Endodermal cell (in vitro differentiated cells): Measurements from ENCODE around the gene CTNNAL1. TPM values are rescaled to one million over a fixed set of nuclear protein-coding genes. Genes with fewer than 3 reads are reported as not detected.
A peak's percentile ranks its signal among the peaks of the same experiment; 100 is the strongest.

Source experiments
- DNase-seq: peaks from one replicate; pipeline ENCODE4 v3.0.0-alpha.2; 2017
- H3K27ac ChIP-seq: 2 replicates; pipeline ENCODE4 v1.5.1; 2013; ENCODE audit warnings: mild to moderate bottlenecking, low read depth, low read length, moderate library complexity
- H3K27me3 ChIP-seq: 2 replicates; pipeline ENCODE4 v1.6.1; 2013; ENCODE audit warnings: mild to moderate bottlenecking, low read length, moderate library complexity; ENCODE audit not compliant: insufficient read depth, control insufficient read depth, poor library complexity, severe bottlenecking
- H3K36me3 ChIP-seq: 2 replicates; pipeline ENCODE4 v1.7.0; 2013; ENCODE audit warnings: mild to moderate bottlenecking, low read length, moderate library complexity; ENCODE audit not compliant: control insufficient read depth, insufficient read depth
- H3K4me1 ChIP-seq: one replicate; pipeline ENCODE4 v1.7.0; 2013; ENCODE audit warnings: low read length; ENCODE audit not compliant: control insufficient read depth, insufficient read depth
- H3K4me3 ChIP-seq: 2 replicates; pipeline ENCODE4 v1.5.1; 2013; ENCODE audit warnings: mild to moderate bottlenecking, low read length, moderate library complexity
- H3K9ac ChIP-seq: 2 replicates; pipeline ENCODE4 v1.6.1; 2013; ENCODE audit warnings: mild to moderate bottlenecking, low read length, moderate library complexity; ENCODE audit not compliant: poor library complexity, severe bottlenecking; ENCODE audit errors: extremely low read depth
- H3K9me3 ChIP-seq: 2 replicates; pipeline ENCODE4 v1.6.1; 2013; ENCODE audit warnings: mild to moderate bottlenecking, low read length, moderate library complexity; ENCODE audit not compliant: control insufficient read depth
- H3K27ac Mint-ChIP-seq: 2 replicates; pipeline ENCODE4 v1.8.0; 2020; ENCODE audit warnings: mixed read lengths
- H3K27me3 Mint-ChIP-seq: 2 replicates; pipeline ENCODE4 v1.8.0; 2021; ENCODE audit warnings: mild to moderate bottlenecking, mixed read lengths; ENCODE audit not compliant: insufficient read depth
- H3K36me3 Mint-ChIP-seq: 2 replicates; pipeline ENCODE4 v1.8.0; 2020; ENCODE audit warnings: low read depth, mixed read lengths
- H3K4me1 Mint-ChIP-seq: 2 replicates; pipeline ENCODE4 v1.8.0; 2020; ENCODE audit warnings: mixed read lengths
- H3K4me3 Mint-ChIP-seq: 2 replicates; pipeline ENCODE4 v1.8.0; 2020; ENCODE audit warnings: mild to moderate bottlenecking, moderate library complexity, mixed read lengths
- H3K9me3 Mint-ChIP-seq: 2 replicates; pipeline ENCODE4 v1.8.0; 2020; ENCODE audit warnings: mild to moderate bottlenecking, mixed read lengths
- WGBS, 2 experiments: methylation state at CpG; one replicate each; pipeline versions ENCODE4 v1.1.5 to v1.1.7; 2013; ENCODE audit warnings: missing lambda C conversion rate in 2 of 2, mixed read lengths in 1 of 2; ENCODE audit not compliant: insufficient coverage in 1 of 2, insufficient read length in 1 of 2; 5-methylcytosine and 5-hydroxymethylcytosine counted together
- total RNA-seq, 2 donors: library from RNA; stranded (reverse); fragmentation: NEBNext Ultra II Directional in 1 of 2; extraction: Animal tissue kit (Norgen Biotek cat#: 25700) in 1 of 2; gene quantifications; 2 replicates in 1 of 2; 3 replicates in 1 of 2; pipeline ENCODE4 v1.2.1, GENCODE V29; 2021
- TF ChIP-seq, protein P1 (sequence below): fragments of 200-600 bp; sonication (generic); conservative IDR thresholded peaks from 2 replicates; pipeline ENCODE4 v1.5.0; 2021; ENCODE audit warnings: antibody characterized with exemption, mild to moderate bottlenecking

CTNNAL1 gene
- total RNA-seq, 2 donors from 2014 or later = 80.1 to 82.1 TPM

DNA sequence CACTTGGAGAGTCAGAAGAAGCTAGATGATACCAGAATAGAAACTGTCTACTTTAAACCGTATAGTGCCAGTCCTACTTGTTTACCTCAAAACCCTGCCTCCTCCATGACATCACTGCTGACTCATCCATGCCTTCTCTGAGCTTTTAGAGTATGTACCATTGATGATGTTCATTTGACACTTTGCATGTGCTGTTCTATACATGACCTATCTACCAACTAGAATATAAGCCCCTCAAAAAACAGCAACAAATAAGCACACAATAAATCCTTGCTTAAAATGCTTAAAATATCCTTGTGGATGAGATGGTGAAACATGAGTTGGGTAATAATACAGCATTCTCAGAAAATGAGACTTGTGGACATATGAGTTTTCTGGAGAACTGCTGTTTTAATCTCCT lies 2.6 kb downstream of the CTNNAL1 start:
- Histone ChIP-seq H3K36me3 (peaks cover 7% of the 10 kb centered on the region), H3K9me3 (no peaks in the 10 kb centered on the region), H3K27me3 (no peaks in the 10 kb centered on the region), H3K27ac (no peak overlapping the region), H3K4me3 (peak overlapping the region; percentile 89), H3K9ac (no peak overlapping the region), H3K4me1 (peaks cover 3% of the 10 kb centered on the region)
- Mint-ChIP-seq H3K27me3 (no peaks in the 10 kb centered on the region), H3K9me3 (no peaks in the 10 kb centered on the region), H3K4me1 (peaks cover 30% of the 10 kb centered on the region), H3K27ac (no peak overlapping the region), H3K36me3 (peaks cover 20% of the 10 kb centered on the region), H3K4me3 (peak overlapping the region; percentile 91)
- 71 to 93% methylated on average over 1 of the region's 1 CpG for WGBS, 2 experiments
- no peak for DNase-seq
- TF ChIP-seq, protein P1, sequence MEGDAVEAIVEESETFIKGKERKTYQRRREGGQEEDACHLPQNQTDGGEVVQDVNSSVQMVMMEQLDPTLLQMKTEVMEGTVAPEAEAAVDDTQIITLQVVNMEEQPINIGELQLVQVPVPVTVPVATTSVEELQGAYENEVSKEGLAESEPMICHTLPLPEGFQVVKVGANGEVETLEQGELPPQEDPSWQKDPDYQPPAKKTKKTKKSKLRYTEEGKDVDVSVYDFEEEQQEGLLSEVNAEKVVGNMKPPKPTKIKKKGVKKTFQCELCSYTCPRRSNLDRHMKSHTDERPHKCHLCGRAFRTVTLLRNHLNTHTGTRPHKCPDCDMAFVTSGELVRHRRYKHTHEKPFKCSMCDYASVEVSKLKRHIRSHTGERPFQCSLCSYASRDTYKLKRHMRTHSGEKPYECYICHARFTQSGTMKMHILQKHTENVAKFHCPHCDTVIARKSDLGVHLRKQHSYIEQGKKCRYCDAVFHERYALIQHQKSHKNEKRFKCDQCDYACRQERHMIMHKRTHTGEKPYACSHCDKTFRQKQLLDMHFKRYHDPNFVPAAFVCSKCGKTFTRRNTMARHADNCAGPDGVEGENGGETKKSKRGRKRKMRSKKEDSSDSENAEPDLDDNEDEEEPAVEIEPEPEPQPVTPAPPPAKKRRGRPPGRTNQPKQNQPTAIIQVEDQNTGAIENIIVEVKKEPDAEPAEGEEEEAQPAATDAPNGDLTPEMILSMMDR = no peak

DNA sequence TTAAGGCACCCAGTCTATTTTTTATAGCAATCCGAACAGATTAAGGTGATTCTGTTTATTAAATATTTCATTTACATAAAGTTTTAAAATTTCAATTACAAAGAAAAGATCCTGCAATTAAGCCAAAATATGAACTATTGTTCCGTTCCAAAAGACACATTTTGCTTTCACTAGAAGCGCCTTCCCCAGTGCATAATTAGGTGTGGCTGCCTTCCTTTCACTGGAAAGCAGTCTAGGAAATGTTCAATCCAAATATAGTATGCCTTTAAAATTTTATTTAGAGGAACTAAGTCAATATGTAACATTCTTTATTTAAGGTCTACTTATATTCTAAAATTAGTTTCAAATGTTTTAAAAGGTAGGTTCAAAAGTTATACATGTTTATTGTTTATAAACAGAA lies 7.6 kb downstream of the CTNNAL1 start:
- Histone ChIP-seq H3K4me3 (no peak overlapping the region), H3K27me3 (no peaks in the 10 kb centered on the region), H3K4me1 (no peaks in the 10 kb centered on the region), H3K9ac (no peak overlapping the region), H3K27ac (no peak overlapping the region), H3K36me3 (peaks cover 36% of the 10 kb centered on the region), H3K9me3 (peaks cover 25% of the 10 kb centered on the region)
- no peak overlapping the region for H3K4me3 Mint-ChIP-seq
- H3K27me3 Mint-ChIP-seq = no peaks in the 10 kb centered on the region
- no peak overlapping the region for H3K27ac Mint-ChIP-seq
- 96 to 100% methylated on average over 2 of the region's 3 CpGs for WGBS, 2 experiments
- TF ChIP-seq, protein P1 = no peak
- peaks cover 25% of the 10 kb centered on the region for H3K9me3 Mint-ChIP-seq
- peaks cover 54% of the 10 kb centered on the region for H3K36me3 Mint-ChIP-seq
- H3K4me1 Mint-ChIP-seq = peaks cover 4% of the 10 kb centered on the region
- DNase-seq = no peak

DNA sequence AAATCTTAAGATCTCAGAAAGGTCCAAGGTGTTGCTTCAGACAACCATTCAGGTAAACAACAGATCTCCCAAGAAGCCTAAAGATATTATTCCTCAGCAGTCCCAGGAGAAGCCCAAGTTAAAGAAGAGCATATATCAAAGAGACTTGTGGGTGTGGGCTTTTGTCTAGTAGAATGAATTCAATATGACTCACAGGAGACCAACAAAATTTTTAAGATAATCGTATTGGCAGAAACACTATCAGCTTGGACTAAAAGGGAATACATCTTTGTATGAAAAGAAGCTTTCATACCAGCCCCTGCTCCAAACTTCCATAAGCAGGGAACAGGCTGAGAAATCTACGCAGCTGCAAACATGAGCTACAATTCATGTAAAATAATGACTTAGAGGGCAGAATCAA lies 10.2 kb downstream of the CTNNAL1 start:
- TF ChIP-seq, protein P1 = no peak

More for the DNA sequence above, 10.2 kb downstream of the CTNNAL1 start:
- WGBS, 2 experiments = 95 to 100% methylated on average over 1 to 2 of the region's 2 CpGs
- no peaks in the 10 kb centered on the region for H3K27me3 Mint-ChIP-seq
- Histone ChIP-seq H3K27ac (no peak overlapping the region), H3K9me3 (peaks cover 25% of the 10 kb centered on the region), H3K27me3 (no peaks in the 10 kb centered on the region), H3K4me1 (no peaks in the 10 kb centered on the region), H3K36me3 (peaks cover 43% of the 10 kb centered on the region), H3K9ac (no peak overlapping the region), H3K4me3 (no peak overlapping the region)
- peaks cover 48% of the 10 kb centered on the region for H3K36me3 Mint-ChIP-seq
- H3K4me1 Mint-ChIP-seq = peaks cover 5% of the 10 kb centered on the region
- H3K9me3 Mint-ChIP-seq = peaks cover 25% of the 10 kb centered on the region
- H3K4me3 Mint-ChIP-seq = no peak overlapping the region
- H3K27ac Mint-ChIP-seq = no peak overlapping the region
- no peak for DNase-seq
